ENCODE results near the gene CTBP2. TPM values are rescaled to one million over a fixed set of nuclear protein-coding genes. Genes with fewer than 3 reads are reported as not detected.

The CTBP2 gene
- total RNA-seq, 2 donors from 2014 or later, result 75.3 to 109 TPM

DNA sequence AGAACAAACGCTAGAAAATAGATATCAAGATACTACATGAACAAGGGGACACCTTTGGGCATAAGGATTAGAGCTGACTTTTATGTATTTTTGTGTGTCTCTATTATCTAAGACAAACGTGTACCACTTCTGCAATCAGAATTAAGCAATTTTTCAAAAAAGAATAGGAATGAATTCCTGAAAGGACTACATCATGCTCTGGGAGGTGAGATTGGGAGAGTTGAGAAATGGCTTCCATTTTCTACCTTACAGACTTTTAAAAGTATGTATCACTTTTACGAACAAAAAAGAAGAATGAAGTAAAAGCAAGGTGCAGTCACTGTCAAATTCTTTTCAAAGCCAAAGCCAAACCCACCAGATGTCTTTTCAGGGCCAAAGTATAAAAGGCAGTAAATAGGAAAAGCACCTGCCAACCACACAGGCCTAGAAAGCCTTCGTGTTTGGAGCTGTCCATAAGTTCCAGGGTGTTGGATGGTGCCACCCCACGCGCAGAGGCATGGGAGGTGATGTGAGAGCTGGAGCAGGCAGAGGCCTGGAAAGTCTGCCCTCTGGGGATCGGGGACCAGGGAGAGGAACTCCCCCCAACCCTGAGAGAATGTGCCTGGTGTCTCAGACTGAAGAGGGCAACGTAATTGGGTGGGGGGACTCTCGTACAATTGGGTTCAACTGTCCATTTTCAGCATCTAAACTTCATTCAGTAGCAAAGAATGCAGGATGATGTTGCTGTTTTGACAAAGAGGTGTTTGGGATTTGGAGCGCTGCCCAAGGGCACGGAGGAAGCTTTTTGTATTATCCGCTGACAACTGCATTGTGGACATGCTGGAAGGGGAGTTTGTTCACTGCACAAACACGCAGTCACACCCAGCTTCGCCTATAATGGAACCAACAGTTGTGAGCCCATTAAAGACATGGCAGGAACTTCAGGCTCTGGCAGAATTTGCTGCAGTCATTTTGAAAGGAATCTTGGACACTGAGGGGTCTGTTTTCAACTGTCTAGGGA, 17.6 kb upstream of the CTBP2 start:
- no peaks in the 10 kb centered on the region for H3K9me3 ChIP-seq (ENCODE audit: control insufficient read depth, low read length)
- H3K4me3 Mint-ChIP-seq, result no peak overlapping the region
- H3K9me3 Mint-ChIP-seq, result peaks cover 7% of the 10 kb centered on the region
- H3K27ac ChIP-seq (ENCODE audit: low read depth, low read length), result no peak overlapping the region
- no peak overlapping the region for H3K9ac ChIP-seq (ENCODE audit: extremely low read depth, low read length, poor library complexity, severe bottlenecking)
- no peak overlapping the region for H3K4me3 ChIP-seq (ENCODE audit: low read length)
- H3K36me3 ChIP-seq (ENCODE audit: control insufficient read depth, insufficient read depth, low read length), result no peaks in the 10 kb centered on the region
- peaks cover 26% of the 10 kb centered on the region for H3K27me3 Mint-ChIP-seq (ENCODE audit: insufficient read depth)
- peak; percentile 22 for DNase-seq
- H3K36me3 Mint-ChIP-seq (ENCODE audit: low read depth), result no peaks in the 10 kb centered on the region
- H3K27me3 ChIP-seq (ENCODE audit: control insufficient read depth, insufficient read depth, low read length, poor library complexity, severe bottlenecking), result no peaks in the 10 kb centered on the region
- no peak overlapping the region for H3K27ac Mint-ChIP-seq
- TF ChIP-seq CTCF (conservative IDR thresholded peaks at IDR 0.05), result no peak
- H3K4me1 Mint-ChIP-seq, result peaks cover 8% of the 10 kb centered on the region
- peaks cover 5% of the 10 kb centered on the region for H3K4me1 ChIP-seq (ENCODE audit: control insufficient read depth, insufficient read depth, low read length)
- WGBS, 2 experiments (ENCODE audit: insufficient coverage in 1 of 2, insufficient read length in 1 of 2), result 85 to 90% methylated on average over 9 to 14 of the region's 14 CpGs

- 84 to 88% methylated on average over 8 of the region's 8 CpGs for WGBS, 2 experiments (ENCODE audit: insufficient coverage in 1 of 2, insufficient read length in 1 of 2)
- H3K4me1 Mint-ChIP-seq, result peaks cover 8% of the 10 kb centered on the region
These were observed 15.4 kb upstream of the CTBP2 start for GRCh38 chr10:125175807-125176206.

DNA sequence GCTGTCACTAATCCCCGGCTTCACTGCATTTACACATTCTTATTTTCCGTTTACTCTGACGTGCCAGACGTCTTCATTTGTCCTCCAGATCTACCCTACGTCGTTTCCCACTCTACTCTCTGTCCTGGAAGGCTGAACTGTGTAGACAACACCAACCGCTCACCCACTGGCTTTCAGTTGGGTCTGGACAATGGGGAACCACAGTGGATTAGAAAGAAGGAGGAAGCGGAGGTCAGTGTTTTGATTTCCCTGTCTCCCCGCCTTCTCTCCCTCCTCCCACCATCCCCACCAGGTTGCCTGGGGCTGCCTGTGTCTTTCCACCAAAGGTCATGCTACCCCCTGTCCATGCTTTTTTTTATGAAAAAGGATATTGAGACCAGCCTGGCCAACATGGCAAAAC, 14.0 kb upstream of the CTBP2 start:
- H3K27ac Mint-ChIP-seq, result no peak overlapping the region
- H3K27me3 ChIP-seq (ENCODE audit: control insufficient read depth, insufficient read depth, low read length, poor library complexity, severe bottlenecking), result peaks cover 10% of the 10 kb centered on the region
- peaks cover 8% of the 10 kb centered on the region for H3K4me1 Mint-ChIP-seq
- no peak overlapping the region for H3K4me3 ChIP-seq (ENCODE audit: low read length)
- H3K4me3 Mint-ChIP-seq, result no peak overlapping the region
- H3K9me3 ChIP-seq (ENCODE audit: control insufficient read depth, low read length), result no peaks in the 10 kb centered on the region
- H3K27ac ChIP-seq (ENCODE audit: low read depth, low read length), result no peak overlapping the region
- H3K9ac ChIP-seq (ENCODE audit: extremely low read depth, low read length, poor library complexity, severe bottlenecking), result no peak overlapping the region
- H3K4me1 ChIP-seq (ENCODE audit: control insufficient read depth, insufficient read depth, low read length), result peaks cover 5% of the 10 kb centered on the region
- no peaks in the 10 kb centered on the region for H3K9me3 Mint-ChIP-seq
- no peaks in the 10 kb centered on the region for H3K36me3 ChIP-seq (ENCODE audit: control insufficient read depth, insufficient read depth, low read length)
- no peaks in the 10 kb centered on the region for H3K36me3 Mint-ChIP-seq (ENCODE audit: low read depth)
- H3K27me3 Mint-ChIP-seq (ENCODE audit: insufficient read depth), result peaks cover 20% of the 10 kb centered on the region
- WGBS, 2 experiments (ENCODE audit: insufficient coverage in 1 of 2, insufficient read length in 1 of 2), result 60 to 77% methylated on average over 5 to 9 of the region's 9 CpGs
- DNase-seq, result no peak
- no peak for TF ChIP-seq CTCF (conservative IDR thresholded peaks at IDR 0.05)

More at GRCh38 chr10:125175807-125176206, 15.4 kb upstream of the CTBP2 start:
- no peak overlapping the region for H3K9ac ChIP-seq (ENCODE audit: extremely low read depth, low read length, poor library complexity, severe bottlenecking)
- H3K9me3 ChIP-seq (ENCODE audit: control insufficient read depth, low read length), result no peaks in the 10 kb centered on the region
- no peak overlapping the region for H3K27ac ChIP-seq (ENCODE audit: low read depth, low read length)
- TF ChIP-seq CTCF (conservative IDR thresholded peaks at IDR 0.05), result no peak
- no peak overlapping the region for H3K4me3 ChIP-seq (ENCODE audit: low read length)
- Mint-ChIP-seq H3K9me3 (peaks cover 7% of the 10 kb centered on the region), H3K27me3 (ENCODE audit: insufficient read depth) (peaks cover 12% of the 10 kb centered on the region), H3K27ac (no peak overlapping the region), H3K36me3 (ENCODE audit: low read depth) (no peaks in the 10 kb centered on the region), H3K4me3 (no peak overlapping the region)
- DNase-seq, result peak; percentile 10
- H3K27me3 ChIP-seq (ENCODE audit: control insufficient read depth, insufficient read depth, low read length, poor library complexity, severe bottlenecking), result no peaks in the 10 kb centered on the region
- no peaks in the 10 kb centered on the region for H3K36me3 ChIP-seq (ENCODE audit: control insufficient read depth, insufficient read depth, low read length)
- H3K4me1 ChIP-seq (ENCODE audit: control insufficient read depth, insufficient read depth, low read length), result peaks cover 5% of the 10 kb centered on the region

All from endodermal cell (in vitro differentiated cells).